Activated T-cell treated with anti-CD3 and anti-CD28 coated beads for 24 hours (primary cell): ENCODE data around the gene GRAP.

Experiments used
- DNase-seq: peaks from one replicate; pipeline ENCODE4 v3.0.0-alpha.2; 2020; ENCODE audit warnings: low read depth

GRAP gene

DNA sequence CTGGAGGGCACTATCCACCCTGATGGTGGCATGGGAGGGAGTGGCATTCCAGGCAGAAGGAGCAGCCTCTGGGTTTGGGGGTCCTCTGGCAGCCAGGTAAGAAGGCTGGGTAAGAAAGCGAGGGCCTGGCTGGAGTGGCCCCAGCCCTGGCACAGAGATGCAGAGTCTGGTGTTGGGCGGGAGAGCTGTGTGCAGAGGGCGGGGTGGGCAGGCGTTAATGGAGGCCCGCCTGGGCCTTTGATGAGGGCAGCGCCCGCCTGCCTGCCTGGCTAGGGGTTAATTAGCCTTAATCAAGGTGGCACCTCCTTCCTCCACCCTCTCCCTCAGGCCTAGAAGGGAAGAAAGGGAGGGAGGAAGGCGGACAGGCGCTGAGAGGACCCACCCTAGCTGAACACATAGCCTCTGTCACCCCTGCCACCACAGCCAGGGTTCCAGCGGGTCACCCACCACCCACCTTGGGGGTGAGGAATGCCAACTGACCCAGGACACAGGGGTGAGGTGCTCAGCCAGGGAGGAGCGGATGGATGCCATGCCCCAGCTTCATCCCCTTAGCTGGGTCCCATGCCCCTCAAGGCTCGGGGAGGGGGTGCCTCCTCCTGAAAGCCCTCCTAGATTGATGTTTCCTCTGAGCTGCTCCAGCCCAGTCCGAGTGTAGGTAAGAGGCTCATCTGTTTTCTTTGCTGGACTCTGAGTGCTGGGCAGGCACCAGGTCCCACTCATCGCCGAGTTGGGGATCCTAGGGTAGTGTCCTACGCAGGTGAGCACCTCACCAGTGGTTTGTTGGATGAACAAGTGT lies 28.8 kb downstream of the GRAP start:
- no peak for DNase-seq

DNA sequence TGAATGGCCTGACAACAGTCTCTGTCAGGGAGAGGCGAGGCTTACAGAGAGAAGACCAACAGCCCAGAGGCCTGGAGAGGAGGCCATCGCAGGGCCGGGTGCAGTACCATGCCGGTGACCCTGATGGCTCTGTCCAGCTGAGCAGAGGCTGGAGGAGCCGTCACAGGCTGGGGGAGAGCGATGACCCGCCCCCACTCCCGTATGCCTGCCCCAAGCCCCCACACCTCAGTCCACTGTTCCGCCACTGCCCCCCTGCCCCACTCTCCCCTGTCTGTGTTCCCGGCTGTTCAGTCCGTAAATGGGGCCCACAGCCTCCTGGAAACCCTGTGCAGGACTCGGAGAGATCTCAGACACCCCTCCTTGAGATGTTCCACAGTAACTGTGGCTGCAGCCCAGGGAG lies 29.4 kb downstream of the GRAP start:
- DNase-seq = no peak

DNA sequence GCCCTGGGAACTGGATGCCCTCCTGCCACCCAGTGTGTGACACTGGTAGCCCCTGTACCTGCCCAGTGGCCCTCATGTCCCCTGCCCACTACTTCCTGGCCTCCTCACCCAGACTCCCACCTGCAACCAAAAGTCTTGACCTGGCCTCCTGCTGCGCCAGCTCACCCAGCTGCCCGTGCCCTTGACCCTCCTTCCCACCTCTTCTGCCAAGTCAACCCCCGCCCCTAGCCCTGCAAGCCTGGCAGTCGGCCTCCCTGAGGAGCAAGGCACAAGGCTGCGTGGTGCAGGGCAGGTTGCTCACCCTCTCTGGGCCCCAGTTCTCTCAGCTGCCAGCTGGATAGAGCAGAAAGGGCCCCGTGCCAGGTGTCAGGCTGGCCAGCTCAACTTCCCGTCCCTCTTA lies 29.9 kb downstream of the GRAP start:
- DNase-seq = no peak

DNA sequence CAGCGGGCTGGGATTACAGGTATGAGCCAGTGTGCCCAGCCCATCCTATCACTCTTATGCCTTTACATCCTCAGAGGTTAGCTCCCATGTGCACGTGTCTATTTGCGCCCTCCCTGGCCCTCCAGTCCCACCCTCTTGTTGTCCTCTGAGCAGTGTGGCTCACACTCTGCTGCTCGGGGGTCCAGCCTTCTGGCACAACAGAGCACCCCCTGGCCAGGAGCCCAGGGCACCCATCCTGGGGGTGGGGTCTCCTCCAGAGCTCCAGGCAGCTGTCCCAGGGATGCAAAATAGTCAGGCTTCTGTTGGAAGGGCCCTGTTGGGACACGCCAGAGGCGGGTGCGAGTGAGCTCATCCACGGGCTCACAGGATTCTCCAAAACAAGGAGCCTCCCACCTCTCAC lies 30.5 kb downstream of the GRAP start:
- no peak for DNase-seq

DNA sequence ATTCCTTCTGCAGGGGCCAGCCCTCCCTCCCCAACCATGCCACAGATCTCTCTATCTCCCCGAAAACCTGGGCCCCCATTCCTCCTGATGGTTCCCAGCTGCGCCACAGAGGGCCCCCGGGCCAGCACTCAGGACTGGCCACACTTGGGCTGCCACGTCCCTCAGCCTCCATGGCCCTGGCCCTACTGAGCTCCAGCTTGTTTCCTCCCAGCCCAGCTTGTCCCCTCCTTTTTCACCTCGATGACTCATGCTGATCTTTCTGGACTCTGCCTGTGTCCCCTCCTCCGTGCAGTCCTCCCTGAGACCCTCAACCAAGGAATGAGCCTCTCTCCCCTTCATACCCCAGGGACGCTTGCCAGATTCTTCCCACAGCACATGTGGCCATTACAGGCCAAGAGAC lies 31.3 kb downstream of the GRAP start:
- no peak for DNase-seq

DNA sequence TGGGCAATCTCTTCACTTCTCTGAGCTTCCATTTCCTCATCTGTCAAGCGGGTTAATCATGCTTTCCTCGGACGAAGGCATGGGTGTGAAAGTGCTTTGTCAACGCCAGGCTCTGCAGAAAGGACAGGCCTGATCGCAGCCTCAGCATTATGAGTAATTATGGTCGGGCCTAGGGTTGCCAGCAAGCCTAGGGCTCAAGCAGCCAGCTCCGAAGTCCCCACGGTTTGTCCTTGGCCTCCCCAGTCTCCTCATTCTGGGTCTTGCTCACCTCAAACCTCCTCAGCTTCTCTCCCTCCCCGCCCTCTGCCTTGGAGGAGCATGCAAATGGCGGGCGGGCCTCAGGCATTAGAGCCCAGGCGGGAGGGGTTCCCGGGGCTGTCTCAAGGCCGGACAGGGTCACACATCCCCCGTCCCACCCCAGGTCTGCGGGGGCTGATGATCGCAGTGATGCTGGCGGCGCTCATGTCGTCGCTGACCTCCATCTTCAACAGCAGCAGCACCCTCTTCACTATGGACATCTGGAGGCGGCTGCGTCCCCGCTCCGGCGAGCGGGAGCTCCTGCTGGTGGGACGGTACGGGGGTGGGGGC lies 32.0 kb downstream of the GRAP start:
- DNase-seq = no peak

DNA sequence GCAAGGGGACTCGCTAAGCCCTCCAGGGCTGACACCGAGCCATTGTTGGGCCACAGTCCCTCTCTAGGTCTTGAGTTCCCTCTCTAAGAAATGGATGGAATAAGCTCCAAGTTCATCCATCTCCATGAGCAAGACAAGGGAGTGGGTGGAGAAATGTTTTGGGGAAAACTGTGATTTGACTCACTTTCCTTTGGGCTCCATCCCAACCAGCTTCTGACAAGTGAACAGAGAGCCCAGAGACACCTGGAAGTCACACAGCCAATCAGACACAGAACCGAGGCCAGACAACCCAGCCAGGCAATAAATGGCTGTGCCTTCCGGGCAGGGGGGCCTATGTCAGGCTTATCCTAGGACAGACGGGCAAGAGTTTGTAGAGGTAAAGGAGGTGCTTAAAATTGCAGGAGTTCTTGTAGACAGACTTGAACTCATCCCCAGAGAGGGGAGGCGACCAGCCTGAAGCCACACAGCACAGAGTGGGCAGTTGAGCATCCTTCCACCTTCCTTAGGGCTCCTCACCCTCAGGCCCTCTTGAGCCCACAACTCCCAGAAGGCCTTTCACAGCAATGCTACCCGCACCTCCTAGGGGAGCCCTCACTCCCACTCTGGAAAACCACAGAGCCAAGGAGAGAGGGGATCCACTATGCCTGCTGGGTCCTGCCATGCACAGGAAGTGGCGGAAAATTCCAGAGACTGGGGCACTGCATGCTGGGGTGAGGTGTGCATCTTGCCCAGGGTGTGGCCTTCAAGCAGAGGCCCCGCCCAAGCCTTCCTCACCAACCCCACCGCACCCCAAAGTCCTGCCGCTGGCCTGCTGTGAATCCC lies 32.7 kb downstream of the GRAP start:
- no peak for DNase-seq

DNA sequence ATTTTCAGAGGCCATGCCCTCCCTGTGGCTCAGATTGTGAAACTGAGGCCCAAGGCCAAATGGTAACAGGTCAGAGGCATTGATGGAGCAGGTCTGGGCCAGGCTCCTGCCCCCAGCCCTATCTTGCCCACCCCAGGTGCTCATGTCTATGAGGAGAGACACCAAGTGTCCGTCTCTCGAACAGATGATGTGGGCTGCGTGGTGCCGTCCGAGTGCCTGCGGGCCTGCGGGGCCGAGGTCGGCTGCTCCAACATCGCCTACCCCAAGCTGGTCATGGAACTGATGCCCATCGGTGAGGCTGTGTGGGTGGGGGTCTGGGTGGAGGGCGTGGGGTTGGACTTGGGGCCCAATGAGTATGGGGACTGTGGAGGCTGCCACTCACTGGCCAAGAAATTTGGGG lies 33.5 kb downstream of the GRAP start:
- no peak for DNase-seq

DNA sequence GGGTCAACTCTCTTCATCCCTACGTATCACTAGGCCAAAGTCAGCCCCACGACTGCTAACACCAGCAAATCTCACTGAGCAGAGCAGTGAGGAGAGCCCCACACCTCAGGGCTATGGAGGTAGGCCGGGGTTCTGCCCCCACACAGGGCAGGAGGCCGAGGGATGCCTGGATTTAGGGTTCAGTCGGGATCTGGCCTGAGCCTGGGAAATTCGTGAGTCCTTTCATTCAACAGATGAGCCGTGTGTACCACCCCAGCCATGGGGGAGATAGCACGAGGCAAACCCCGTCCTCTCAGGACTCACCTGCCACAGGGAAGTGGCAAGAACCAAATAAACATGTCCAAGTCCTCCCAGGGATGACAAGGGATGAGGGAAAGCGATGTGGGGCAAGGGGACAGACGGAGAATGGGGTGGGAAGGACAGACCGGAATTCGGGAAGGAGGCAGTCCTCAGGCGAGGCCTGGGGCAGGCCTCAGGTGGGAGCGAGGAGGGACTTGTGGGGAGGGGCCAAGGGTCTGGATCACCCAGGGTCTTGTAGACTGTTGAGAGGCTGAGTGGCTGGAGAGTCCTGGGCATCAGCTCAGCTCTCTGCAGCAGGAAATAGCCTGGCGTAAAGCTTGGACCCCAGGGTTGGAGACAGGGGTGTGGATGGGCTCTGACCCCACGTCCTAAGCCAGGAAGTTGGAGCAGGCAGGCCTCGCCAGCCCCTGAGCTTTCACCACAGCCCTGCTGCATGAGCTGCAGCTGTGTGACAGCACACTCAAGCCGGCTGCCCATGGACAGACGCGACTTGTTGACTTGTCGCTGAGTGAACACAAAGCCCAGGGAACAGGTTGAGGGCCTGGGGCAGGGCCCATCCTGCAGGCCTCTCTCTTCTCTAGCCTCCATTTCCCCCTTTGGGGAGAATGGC lies 34.3 kb downstream of the GRAP start:
- no peak for DNase-seq

DNA sequence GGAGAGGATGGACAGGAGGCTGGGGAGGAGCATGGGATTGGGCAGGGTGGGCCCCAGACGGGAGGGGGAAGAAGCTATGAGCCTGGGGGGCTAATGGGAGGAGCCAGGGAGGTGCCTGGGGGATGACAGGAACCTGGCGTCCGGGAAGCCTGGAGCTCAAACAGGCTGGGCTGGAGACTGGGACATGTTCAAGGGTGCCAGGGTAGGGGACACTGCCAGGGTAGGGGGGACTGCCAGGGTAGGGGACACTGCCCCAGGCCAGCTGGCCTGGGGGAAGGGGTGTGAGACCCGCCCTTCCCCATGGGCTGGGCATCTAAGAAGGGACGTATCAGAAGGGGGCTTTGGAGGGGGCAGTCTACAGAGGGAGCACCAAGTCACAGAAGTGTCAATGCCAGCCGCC lies 35.2 kb downstream of the GRAP start:
- no peak for DNase-seq

DNA sequence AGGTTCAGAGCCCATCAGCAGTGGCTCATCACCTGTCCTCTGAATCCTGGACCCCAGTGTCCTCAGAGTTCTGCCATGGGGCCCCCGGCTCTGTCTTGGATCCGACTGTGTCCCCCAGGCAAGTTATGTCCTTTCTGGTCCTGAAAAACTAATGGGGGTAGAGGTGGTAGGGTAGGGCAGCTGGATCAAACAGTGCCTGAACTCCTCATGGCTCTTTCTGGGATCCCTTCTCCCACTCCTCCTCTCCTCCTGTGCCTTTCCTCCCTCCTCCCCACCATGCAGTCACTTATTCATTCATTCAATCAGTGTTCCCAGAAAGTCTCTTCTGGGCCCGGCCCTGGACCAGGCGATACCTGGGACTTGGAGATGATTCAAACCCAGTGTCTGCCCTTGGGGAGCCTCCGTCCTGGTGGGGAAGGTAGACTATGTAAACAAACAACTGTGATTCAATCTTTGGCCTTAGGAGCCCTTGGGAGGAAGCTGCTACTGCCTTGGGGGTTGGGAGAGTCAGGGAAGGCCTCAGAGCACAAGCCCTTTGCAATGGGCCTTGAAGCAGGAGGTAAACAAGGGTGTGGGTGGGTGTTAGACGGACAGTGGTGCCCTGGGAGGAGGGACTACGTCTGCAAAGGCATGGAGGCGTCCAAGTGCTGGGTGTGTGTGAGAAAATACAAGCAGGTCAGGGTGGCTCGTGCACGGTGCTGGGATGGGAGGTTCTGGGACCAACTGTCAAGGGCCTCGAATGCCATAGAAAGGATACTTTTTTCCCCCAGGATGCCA lies 35.8 kb downstream of the GRAP start:
- DNase-seq = no peak

DNA sequence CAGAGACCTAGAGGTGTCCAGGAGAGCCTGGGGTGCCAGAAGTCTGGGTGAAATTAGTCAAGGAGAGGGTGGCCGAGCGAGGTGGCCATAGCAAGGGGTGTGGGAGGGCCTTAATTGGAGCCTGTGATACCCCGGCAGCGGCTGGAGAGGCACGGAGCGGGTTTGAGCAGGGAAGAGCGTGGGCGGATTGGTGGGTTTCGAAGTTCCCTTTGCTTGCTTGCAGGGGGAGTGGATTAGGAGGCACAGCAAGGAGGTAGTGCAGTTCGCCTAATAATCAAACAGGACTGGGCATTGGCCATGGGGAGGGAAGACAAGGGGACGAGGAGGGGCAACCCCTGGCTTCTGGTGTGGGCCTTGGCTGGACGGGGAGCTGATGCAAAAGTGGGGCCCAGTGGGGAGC lies 36.8 kb downstream of the GRAP start:
- DNase-seq = no peak

DNA sequence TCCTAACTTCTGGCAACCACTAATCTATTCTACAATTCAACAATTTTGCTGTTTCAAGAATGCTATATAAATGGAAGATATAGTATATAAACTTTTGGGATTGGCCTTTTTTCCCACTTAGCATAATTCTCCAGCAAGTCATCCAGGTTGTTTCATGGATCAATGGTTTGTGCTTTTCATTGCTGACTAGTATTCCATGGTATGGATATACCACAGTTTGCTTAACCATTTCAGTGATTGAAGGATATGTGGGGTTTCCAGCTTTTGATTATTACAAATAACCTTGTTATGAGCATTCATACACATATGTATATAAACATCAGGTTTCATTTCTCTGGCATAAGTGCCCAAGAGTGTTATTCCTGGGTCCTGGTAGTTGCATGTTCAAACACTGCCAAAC lies 40.1 kb downstream of the GRAP start:
- no peak for DNase-seq

DNA sequence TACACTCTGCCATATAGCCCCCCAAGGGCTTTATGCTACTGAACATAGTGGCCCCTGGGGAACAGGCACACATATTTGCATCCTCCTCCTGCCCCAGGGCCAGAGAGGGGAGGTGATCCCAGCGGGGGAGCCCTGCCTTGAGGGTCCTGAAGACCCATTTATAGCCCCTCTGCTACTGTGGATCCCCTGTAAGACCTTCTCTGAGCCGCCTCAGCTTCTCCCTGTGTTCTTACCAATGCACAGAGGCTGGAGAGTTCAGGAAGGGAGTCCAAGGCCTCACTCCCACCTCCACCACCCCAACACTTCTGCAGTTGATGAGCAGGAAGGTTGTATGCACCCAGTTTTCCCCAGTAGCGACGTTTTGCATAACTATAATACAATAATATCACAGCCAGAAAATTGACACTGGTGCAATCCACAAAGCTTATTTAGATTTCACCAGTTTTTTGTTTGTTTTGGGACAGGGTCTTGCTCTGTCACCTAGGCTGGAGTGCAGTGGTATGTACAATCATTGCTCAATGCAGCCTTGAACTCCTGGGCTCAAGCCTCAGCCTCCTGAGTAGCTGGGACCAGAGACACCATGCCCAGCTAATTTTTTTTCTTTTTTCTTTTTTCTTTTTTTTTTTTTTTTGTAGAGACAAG lies 40.8 kb downstream of the GRAP start:
- no peak for DNase-seq

DNA sequence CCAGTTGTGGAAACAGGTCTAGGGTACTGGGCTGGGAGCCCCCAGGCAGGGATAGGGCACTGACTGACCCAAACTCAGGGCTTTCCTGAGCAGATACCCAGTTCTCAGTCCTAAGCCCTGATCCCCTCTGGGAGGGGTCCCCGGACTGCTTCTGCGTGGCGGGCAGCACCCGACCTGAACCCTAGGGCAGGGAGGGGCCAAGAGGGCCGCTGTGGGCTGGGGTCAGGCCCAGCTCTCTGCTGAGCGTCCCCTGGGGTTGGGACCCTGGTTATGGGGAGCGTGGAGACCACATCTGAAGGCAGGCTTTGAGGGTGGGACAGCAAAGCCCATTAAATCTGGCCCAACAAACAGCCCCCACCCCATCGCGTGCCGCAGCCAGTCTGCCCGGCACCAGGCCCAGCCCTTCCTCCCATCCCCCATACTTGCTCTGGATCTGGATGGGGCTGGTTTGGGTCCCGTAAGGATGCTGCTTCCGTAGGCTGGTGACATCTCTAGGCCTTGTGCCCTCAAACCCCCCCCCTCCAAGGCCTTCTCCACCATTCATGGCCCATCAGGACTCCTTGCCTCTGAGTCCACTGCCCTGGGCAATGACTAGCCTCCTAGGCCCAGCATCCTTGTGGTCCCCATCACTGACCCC lies 41.5 kb downstream of the GRAP start:
- no peak for DNase-seq

DNA sequence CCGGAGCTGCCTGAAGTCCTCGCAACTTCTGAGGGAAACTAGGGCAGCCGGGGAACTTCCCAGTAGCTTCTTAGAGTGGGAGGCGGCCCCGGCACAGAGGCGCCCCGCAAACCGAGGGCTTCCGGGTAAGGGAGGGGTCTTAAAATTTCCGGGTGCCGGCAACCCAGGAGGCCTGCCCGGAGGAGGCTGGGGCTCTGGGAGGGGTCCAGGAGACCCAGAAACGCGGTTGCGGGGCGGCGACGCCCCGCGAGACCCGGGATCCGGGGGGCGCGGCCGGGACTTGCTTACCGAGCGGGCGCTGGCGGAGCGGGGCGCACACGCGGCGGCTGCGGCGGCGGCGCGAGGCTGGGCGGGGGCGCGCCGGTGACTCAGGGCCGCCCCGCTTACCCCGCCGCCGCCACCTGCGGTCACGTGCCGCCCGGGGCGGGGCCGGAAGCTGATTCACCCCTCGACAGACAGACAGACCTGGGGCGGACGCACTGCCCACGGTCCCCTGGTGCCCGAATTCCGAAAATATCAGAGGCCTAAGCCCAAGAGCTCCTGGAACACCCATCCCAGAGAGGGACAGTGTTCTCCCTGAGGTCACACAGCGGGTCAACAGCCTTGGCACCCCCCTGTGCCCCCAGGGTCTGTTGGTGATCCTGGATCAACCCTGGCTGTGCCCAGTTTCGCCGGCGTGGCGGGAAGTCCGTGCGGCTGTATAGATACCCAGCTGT lies 42.2 kb downstream of the GRAP start, which contains the start of gene FAM83G:
TSS of gene FAM83G (minus strand) at position 344 of the 716 bp plus-strand sequence. CDS start 723 bp downstream, outside the sequence.
- peak; percentile 85 for DNase-seq

DNA sequence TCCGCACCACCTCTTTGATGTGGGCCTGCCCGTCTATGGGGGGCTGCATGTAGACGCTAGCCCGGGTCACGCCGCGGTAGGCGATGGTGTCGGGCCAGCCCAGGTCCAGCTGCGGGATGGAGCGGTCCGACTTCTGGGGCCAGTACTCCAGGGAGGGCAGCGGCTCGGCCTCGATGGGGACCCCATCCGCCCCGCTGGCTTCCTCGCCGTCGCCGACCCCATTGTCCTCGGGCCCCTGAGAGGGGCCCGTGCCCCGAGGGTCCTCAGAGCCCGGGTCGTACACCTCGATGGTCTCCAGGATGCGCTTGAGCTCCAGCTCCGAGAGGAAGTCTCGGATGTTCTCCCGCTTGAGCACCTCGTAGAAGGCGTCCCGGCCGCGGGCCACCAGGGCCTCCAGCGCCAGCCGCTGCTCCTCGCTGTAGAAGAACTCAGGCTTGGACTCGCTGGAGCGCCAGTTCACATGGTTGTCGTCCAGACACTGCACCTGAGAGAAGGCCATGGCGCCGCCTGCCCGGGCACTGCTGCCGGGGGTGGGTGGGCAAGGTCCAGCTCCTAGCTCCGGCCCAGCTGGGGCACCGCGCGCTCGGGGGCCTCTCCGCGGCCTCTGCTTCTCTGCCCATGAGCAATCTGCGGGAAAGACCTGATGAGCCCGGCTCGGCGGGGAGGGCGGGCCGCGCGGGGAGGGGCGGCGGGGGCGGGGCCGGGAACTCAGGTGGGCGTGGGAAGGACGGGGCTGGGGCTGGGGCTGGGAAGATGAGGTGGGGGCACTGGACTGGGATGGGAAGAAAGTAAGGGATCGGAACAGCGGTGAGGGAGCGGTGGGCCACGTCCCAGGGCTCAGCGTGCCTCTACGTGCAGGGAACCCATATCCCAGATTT lies 43.0 kb downstream of the GRAP start:
- DNase-seq = peak; percentile 38

DNA sequence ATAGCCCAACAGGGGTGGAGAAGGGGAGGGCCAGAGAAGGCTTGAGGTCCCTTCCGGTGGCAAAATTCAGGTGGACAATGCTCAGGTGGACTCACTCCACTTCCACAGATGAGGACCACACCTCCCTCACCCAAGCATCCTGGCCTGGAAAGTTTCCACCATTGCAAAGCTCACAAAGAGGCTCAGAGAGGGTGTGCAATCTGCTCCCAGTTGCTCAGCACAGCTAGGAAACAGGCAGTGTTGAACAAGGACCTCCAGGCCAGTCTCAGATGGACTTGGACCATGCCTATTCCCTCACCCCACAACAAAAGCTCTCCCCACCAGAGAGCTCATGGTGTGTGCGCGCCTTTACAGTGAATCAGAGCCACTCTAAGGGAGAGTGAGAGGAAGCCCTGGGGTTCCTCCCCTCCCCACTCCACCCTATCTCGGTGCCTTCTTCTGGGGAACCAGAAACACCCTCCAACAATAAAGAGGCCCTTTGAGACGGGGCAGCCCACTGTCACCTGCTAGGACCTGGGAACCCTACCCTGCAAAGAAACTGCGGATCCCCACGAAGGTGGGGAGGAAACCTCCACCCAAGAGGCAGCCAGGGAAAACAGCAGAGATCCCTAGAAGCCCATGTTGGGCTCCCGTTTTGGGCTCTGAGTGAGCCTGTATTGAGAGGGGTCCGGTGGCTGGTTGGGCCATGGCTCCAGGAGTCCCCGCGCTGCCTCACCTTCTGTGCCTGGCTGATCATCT lies 43.8 kb downstream of the GRAP start:
- no peak for DNase-seq
